GM23248 (cell line): ENCODE results near the gene TAMALIN.

Source experiments
- EZH2 ChIP-seq: fragments of 200-600 bp; sonication (generic); IDR thresholded peaks from 2 replicates; pipeline ENCODE4 v1.6.1; 2018; ENCODE audit warnings: antibody characterized with exemption, mild to moderate bottlenecking; ENCODE audit not compliant: insufficient read depth, poor library complexity, severe bottlenecking
- EZH2phosphoT487 ChIP-seq: fragments of 200-600 bp; sonication (generic); IDR thresholded peaks from 2 replicates; pipeline ENCODE4 v1.6.1; 2018; ENCODE audit warnings: antibody characterized with exemption, moderate library complexity, mild to moderate bottlenecking, low read depth; ENCODE audit not compliant: insufficient read depth

- TF ChIP-seq EZH2phosphoT487 = no peak
- no peak for TF ChIP-seq EZH2
Measured at GRCh38 chr12:52046859-52047258, 40.1 kb downstream of the TAMALIN start.
